ENCODE results near the gene NECAB2.

GRCh38 chr16:83932955-83933673 lies 34.9 kb upstream of the NECAB2 start:
- TF ChIP-seq CTCF (conservative IDR thresholded peaks at IDR 0.05 in 1 of 2, IDR thresholded peaks at IDR 0.05 in 1 of 2; ENCODE audit: extremely low read depth in 1 of 2, insufficient read depth in 1 of 2, low read depth in 1 of 2, low read length in 2 of 2) = no peak
- no peak for TF ChIP-seq EZH2 (IDR thresholded peaks at IDR 0.05; ENCODE audit: borderline replicate concordance, low read length)

Measured in mammary epithelial cell (primary cell).